SU-DHL-6 (cell line): ENCODE data around the gene ZNF182.

Experiments used
- EZH2phosphoT487 ChIP-seq: fragments of 200-600 bp; sonication (generic), shearing (Covaris generic); conservative IDR thresholded peaks from 2 replicates; pipeline ENCODE4 v1.6.1; 2018; ENCODE audit warnings: mild to moderate bottlenecking, antibody characterized with exemption, low read length, moderate library complexity, mixed read lengths
- TF ChIP-seq, protein P1 (sequence below): fragments of 200-600 bp; sonication (generic); IDR thresholded peaks from one replicate; pipeline ENCODE4 v1.5.1; 2017; ENCODE audit warnings: antibody characterized with exemption, mild to moderate bottlenecking, low read length, moderate library complexity; ENCODE audit not compliant: insufficient read depth, poor library complexity, severe bottlenecking

- TF ChIP-seq, protein P1, sequence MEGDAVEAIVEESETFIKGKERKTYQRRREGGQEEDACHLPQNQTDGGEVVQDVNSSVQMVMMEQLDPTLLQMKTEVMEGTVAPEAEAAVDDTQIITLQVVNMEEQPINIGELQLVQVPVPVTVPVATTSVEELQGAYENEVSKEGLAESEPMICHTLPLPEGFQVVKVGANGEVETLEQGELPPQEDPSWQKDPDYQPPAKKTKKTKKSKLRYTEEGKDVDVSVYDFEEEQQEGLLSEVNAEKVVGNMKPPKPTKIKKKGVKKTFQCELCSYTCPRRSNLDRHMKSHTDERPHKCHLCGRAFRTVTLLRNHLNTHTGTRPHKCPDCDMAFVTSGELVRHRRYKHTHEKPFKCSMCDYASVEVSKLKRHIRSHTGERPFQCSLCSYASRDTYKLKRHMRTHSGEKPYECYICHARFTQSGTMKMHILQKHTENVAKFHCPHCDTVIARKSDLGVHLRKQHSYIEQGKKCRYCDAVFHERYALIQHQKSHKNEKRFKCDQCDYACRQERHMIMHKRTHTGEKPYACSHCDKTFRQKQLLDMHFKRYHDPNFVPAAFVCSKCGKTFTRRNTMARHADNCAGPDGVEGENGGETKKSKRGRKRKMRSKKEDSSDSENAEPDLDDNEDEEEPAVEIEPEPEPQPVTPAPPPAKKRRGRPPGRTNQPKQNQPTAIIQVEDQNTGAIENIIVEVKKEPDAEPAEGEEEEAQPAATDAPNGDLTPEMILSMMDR, result no peak
- TF ChIP-seq EZH2phosphoT487, result no peak
Observed at GRCh38 chrX:48003367-48003757, 427 bp downstream of the ZNF182 start.
